Measurements from ENCODE around the gene C20orf173.
"Not testable (repeated sequence)": the region's sequence is repeated elsewhere in the genome, so short reads cannot be mapped to it uniquely, and the experiment has no call there.

The C20orf173 gene

GRCh38 chr20:35529552-35529951, at the start of gene C20orf173:
C20orf173 (minus strand) TSS chr20:35529652; CDS start chr20:35529373, 279 bp downstream.
- no peak for DNase-seq

DNA sequence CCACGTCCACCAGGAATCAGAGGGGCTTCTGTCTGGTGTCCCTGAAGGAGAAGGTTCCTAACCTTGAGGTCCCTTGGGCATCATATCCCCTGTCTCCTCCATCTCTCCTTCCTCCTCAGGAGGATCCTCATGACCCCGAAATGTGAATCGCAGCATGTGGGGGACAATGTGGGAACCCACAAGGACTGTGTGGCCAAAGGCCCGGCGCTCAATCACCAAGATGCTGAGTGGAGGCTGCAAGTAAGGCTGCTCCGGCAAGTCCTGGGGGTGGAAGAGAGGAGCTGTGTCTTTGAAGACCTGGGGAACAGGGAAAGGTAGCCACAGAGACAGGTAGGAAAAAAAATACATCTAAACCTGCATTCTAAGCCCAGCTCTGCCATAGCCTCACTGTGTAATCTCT, 49.7 kb upstream of the C20orf173 start:
- DNase-seq: no peak

DNA sequence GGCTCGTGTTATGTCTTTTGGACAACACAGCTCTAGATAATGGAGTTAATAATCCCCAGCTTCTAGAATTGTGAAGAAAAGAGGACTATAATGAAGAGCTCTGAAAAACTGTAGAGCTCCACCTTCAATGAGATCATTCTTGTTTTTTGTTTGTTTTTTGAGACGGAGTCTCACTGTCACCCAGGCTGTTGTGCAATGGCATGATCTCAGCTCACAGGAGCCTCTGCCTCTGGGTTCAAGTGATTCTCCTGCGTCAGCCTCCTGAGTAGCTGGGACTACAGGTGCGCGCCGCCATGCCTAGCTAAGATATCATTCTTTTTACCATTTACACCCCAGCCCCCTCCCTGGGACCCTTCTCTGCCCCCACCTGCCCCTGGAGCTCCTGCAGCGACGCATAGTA, 49.0 kb upstream of the C20orf173 start:
- no peak for DNase-seq

DNA sequence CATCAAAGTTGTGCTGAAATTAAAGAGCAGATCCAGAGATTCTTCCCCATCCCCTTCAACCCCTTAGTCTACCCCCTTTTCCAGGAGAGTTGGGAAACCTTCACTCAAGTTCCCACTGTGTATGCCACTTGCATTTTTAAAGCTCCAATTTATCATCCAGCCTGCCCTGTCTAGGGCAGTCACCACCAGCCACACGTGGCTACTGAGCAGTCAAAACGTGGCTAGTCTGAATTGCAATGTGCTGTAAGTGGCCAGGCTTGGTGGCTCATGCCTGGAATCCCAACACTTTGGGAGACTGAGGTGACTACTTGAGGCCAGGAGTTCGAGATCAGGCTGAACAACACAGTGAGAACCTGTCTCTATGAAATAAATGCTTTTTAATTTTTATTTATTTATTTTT, 47.4 kb upstream of the C20orf173 start:
- no peak for DNase-seq

GRCh38 chr20:35575958-35576357, 46.5 kb upstream of the C20orf173 start:
- DNase-seq: no peak

- DNase-seq: no peak
These were observed 43.4 kb upstream of the C20orf173 start for GRCh38 chr20:35572838-35573237.

- no peak for DNase-seq
These were observed 42.1 kb upstream of the C20orf173 start for GRCh38 chr20:35571555-35571954.

DNA sequence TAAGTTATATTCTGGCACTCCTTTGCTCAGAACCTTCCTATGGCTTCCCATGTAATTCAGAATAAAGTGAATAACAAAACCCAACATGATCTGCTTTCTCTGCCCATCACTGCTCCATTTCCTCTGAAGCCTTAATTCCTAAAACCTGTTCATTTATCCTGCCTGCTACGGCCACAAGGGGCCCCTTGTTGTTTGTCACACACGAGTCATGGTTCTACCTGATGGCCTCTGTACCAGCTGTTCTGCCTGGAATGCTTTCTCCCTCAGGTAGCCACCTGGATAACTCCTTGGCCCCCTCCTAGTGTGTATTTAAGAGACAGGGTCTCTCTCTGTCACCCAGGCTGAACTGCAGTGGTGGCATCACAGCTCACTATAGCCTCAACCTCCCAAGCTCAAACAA, 39.2 kb upstream of the C20orf173 start:
- no peak for DNase-seq

- no peak for DNase-seq
These were observed 35.5 kb upstream of the C20orf173 start for GRCh38 chr20:35564905-35565304.

GRCh38 chr20:35563834-35564233, 34.4 kb upstream of the C20orf173 start:
- DNase-seq: no peak

- DNase-seq: no peak
These were observed 33.2 kb upstream of the C20orf173 start for GRCh38 chr20:35562541-35563110.

GRCh38 chr20:35561671-35562070, 32.2 kb upstream of the C20orf173 start:
- DNase-seq: no peak

DNA sequence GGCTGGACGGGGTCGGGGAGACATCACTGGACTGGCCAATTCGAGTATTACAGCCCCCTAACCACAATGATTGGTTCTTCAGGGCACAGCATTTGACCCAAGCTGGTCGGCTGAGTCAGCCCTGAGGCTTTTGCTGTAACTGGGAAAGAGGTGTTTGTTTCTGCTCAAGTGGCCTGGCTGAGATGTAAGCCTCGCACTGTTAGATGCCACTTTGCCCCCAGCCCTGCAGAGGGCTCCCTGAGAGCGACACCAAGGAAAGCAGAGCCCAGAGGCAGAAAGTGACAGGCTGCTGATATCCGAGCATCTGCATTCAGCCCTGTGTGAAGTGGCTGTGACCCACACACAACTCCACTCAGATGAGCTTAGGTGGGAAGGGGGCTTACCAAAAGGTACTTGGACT, 31.8 kb upstream of the C20orf173 start:
- DNase-seq: peak in 1 of 2 donors; percentile 11

DNA sequence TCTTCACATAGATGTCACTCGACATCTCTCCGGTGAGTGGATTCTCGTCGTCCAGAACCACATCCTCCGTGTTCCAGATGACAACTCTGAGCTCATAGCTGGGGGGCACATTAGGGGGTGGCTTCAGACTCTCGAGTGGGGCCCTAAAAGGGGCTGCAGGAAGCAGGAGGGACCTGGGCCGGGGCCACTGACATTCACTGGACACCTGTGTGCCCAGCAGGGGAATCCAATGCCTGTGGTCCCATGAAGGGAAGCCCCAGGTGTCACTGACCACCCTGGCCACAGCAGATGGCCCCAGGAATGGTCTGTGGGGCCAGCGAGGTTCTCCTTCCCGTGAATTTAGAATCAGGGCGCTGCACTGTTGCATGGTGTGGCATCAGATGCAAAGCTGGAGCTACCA, 31.1 kb upstream of the C20orf173 start:
- DNase-seq: no peak

GRCh38 chr20:35560105-35560511, 30.7 kb upstream of the C20orf173 start:
- DNase-seq: no peak

GRCh38 chr20:35559042-35559693, 29.7 kb upstream of the C20orf173 start:
- DNase-seq: no peak

DNA sequence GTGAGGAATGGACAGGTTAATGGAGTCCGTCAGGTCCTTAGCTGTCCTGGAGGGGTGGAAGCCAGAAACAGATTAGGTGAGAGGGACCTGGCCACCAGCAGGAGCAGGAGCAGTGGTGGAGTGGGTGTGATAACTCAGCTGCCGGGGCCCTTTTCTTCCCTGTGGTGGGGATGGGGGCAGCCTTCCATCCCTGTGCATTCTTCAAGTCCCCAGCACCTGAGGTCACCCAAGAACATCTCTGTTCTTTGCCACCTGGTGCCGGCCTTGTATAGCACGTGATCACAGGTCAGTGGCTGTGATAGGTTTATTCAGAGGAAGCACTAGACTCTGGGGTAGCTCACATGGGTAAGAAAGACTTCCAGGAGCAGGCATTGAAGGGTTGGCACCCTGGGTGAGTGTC, 29.0 kb upstream of the C20orf173 start:
- DNase-seq: no peak

DNA sequence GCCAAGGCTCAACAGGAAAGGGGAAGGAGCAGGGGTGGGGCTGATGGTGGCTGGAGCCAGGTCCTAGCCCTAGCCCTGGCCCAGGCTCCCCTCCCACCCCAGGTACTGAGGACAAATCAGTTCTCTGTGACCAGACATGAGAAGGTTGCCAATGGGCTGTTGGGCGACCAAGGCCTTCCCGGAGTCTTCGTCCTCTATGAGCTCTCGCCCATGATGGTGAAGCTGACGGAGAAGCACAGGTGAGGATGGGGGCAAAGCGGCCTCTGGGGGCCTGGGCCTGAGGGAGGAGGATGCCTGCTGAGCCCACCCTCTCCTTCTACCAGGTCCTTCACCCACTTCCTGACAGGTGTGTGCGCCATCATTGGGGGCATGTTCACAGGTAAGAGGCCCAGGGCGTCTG, 27.4 kb upstream of the C20orf173 start:
- no peak for DNase-seq

DNA sequence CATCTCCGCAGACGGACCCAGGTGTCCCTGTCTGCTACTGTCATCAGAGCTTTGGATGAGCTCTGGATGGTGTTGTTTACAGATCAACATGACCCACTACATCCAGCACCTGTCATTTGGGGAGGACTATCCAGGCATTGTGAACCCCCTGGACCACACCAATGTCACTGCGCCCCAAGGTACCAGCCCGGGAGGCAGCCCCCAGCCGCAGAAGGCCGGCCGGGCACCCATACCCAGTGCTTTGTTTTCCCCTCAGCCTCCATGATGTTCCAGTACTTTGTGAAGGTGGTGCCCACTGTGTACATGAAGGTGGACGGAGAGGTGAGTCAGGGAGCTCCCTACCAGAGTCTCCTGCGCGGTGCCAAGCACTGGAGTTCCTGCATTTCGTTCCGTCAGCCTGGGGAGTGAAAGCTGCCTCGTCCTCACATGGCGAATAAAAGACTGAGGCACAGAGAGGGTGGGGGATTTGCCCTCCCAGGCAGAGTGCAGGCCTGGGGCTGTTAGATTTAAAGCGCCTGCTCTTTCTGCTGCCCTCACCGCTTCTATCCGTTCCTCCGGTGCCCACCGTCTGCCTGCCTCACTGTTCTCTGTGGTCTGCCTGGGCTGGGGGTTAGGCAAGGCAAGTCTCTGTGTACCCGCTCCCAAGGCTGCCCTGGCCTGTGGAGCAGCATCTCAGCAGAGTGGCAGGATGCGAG, 26.6 kb upstream of the C20orf173 start:
- no peak for DNase-seq

DNA sequence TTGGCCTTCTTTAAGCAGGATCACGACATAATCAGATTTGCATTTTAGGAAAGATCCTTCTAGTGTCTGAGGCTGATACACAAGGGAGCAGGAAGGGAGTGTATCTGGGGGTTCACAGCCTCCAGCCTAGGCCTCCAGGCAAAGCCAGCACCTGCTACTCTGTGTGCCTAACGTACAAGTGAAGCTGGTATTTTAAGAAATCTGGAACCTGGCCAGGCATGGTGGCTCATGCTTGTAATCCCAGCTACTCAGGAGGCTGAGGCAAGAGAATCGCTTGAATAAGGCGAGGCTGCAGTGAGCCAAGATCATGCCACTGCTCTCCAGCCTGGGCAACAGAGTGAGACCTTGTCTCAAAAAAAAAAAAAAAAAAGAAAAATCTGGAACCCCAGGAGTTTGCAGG, 26.0 kb upstream of the C20orf173 start:
- DNase-seq: not testable (repeated sequence)

DNA sequence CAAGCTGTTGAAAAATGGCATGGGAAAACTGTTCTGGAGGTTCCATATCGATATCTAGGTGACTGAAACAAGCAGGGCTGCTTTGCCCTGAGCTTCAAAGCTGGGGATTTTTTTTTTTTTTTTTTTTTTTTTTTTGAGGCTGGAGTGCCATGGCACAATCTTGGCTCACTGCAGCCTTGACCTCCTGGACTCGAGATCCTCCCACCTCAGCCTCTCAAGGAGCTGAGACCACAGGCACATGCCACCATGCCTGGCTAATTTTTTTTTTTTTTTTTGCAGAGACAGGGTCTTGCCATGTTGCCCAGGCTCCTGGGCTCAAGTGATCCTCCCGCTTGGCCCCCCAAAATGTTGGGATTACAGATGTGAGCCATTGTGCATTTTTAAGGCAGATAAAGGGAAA, 23.5 kb upstream of the C20orf173 start:
- DNase-seq: no peak

- DNase-seq: no peak
These were observed 22.1 kb upstream of the C20orf173 start for GRCh38 chr20:35551503-35551902.

DNA sequence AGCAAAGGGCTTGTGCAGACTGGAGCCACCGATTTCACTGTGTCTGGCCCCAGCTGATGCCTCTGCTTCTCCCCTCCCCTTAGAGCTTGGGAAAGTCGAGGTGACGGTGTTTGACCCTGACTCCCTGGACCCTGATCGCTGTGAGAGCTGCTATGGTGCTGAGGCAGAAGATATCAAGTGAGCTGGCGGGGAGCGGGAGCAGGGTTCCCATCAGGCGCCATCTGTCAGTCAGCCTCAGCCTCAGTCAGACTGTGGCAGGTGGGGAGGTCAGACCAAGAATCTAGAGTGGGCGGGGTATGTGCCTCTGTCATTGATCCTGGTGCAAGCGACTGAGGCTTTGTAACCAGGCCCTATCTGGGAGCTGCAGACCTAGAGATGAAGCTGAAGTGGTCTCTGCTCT, 17.9 kb upstream of the C20orf173 start:
- DNase-seq: no peak

DNA sequence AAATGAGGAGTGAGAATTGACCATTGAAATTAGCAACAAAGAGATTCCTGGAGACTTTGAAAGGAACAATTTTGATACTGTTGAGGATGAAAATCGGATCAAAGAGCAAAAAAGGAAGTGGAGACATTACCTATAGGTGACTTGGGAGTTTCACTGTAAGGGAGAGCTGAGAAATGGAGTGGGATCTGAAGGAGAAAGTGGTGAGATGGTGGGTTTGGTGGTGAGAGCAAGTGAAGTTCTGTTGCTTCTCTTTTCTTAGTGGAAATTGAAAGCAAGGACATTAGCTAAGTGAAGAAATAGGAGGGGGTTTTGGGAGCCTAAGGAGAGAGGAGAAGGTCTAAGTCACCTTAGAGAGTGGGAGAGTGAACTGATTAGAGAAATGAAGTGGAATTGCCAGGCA, 16.7 kb upstream of the C20orf173 start:
- DNase-seq: no peak
